Left ventricle myocardium inferior (tissue), 1 donor: Measurements from ENCODE around the gene SPTBN2. TPM values are rescaled to one million over a fixed set of nuclear protein-coding genes. Genes with fewer than 3 reads are reported as not detected.

Source experiments
- DNase-seq: peaks from one replicate; pipeline ENCODE4 v3.0.0-alpha.2; 2020
- H3K27ac ChIP-seq: fragments of 200-600 bp; replicated peaks from 2 replicates; pipeline ENCODE4 v1.8.0; 2021
- H3K27me3 ChIP-seq: fragments of 200-600 bp; 2 replicates; pipeline ENCODE4 v1.8.0; 2021; ENCODE audit warnings: low read depth
- H3K36me3 ChIP-seq: fragments of 200-600 bp; 2 replicates; pipeline ENCODE4 v1.8.0; 2021
- H3K4me1 ChIP-seq: fragments of 200-600 bp; 2 replicates; pipeline ENCODE4 v1.8.0; 2021
- H3K4me3 ChIP-seq: fragments of 200-600 bp; 2 replicates; pipeline ENCODE4 v1.8.0; 2021; ENCODE audit warnings: mild to moderate bottlenecking, moderate library complexity
- H3K9me3 ChIP-seq: fragments of 200-600 bp; replicated peaks from 2 replicates; pipeline ENCODE4 v1.8.0; 2021
- CTCF ChIP-seq: fragments of 200-600 bp; IDR thresholded peaks from 2 replicates; pipeline ENCODE4 v1.8.0; 2021; ENCODE audit warnings: antibody characterized with exemption, mild to moderate bottlenecking, borderline replicate concordance
- intact Hi-C: fragments of 100-400 bp; cut with micrococcal nuclease; formaldehyde crosslinking; loops from one replicate; pipeline ENCODE4 v1.11.0; 2022
- total RNA-seq: library from RNA; stranded (reverse); fragmentation: NEBNext Ultra II Directional; extraction: Animal tissue kit (Norgen Biotek cat#: 25700); gene quantifications from one replicate; pipeline ENCODE4 v1.2.1, GENCODE V29; 2021
- donor health status: DM: no; HTN: yes; CAD: no; lungs with severe emphysema.

Gene SPTBN2
- total RNA-seq, 1 donor from 2014 or later, result 0.77 TPM

- TF ChIP-seq CTCF, result no peak
- Histone ChIP-seq H3K9me3 (no peaks in the 10 kb centered on the region), H3K27me3 (peaks cover 51% of the 10 kb centered on the region), H3K27ac (no peak overlapping the region), H3K4me1 (no peaks in the 10 kb centered on the region), H3K36me3 (no peaks in the 10 kb centered on the region), H3K4me3 (no peak overlapping the region)
- DNase-seq, result no peak
- intact Hi-C loops, result loop anchor here (10.0 kb wide), 1 partner anchor 96 kb away; no protein-coding TSS in a partner anchor
These were observed 9.7 kb downstream of the SPTBN2 start for GRCh38 chr11:66719111-66719872.

GRCh38 chr11:66718320-66718971, 10.6 kb downstream of the SPTBN2 start:
- intact Hi-C loops, result loop anchor here (10.0 kb wide), 1 partner anchor 96 kb away; no protein-coding TSS in a partner anchor
- Histone ChIP-seq H3K36me3 (no peaks in the 10 kb centered on the region), H3K4me3 (no peak overlapping the region), H3K27me3 (peaks cover 47% of the 10 kb centered on the region), H3K27ac (no peak overlapping the region), H3K9me3 (no peaks in the 10 kb centered on the region), H3K4me1 (no peaks in the 10 kb centered on the region)
- no peak for TF ChIP-seq CTCF
- DNase-seq, result no peak

GRCh38 chr11:66717925-66718319, 11.1 kb downstream of the SPTBN2 start:
- peaks cover 47% of the 10 kb centered on the region for H3K27me3 ChIP-seq
- DNase-seq, result no peak
- H3K9me3 ChIP-seq, result no peaks in the 10 kb centered on the region
- H3K4me3 ChIP-seq, result no peak overlapping the region
- H3K36me3 ChIP-seq, result no peaks in the 10 kb centered on the region
- intact Hi-C loops, result loop anchor here (10.0 kb wide), 1 partner anchor 97 kb away; no protein-coding TSS in a partner anchor
- H3K4me1 ChIP-seq, result no peaks in the 10 kb centered on the region
- no peak overlapping the region for H3K27ac ChIP-seq
- no peak for TF ChIP-seq CTCF

- intact Hi-C loops, result loop anchor here (10.0 kb wide), 1 partner anchor 98 kb away; no protein-coding TSS in a partner anchor
- Histone ChIP-seq H3K36me3 (no peaks in the 10 kb centered on the region), H3K9me3 (no peaks in the 10 kb centered on the region), H3K27ac (no peak overlapping the region), H3K4me3 (no peak overlapping the region), H3K27me3 (peaks cover 46% of the 10 kb centered on the region), H3K4me1 (no peaks in the 10 kb centered on the region)
- no peak for DNase-seq
- TF ChIP-seq CTCF, result no peak
These were observed 12.0 kb downstream of the SPTBN2 start for GRCh38 chr11:66716996-66717395.

- DNase-seq, result no peak
- Histone ChIP-seq H3K36me3 (no peaks in the 10 kb centered on the region), H3K4me3 (no peak overlapping the region), H3K27me3 (peaks cover 34% of the 10 kb centered on the region), H3K9me3 (no peaks in the 10 kb centered on the region), H3K27ac (no peak overlapping the region), H3K4me1 (no peaks in the 10 kb centered on the region)
- no peak for TF ChIP-seq CTCF
- intact Hi-C loops, result loop anchor here (10.0 kb wide), 1 partner anchor 99 kb away; no protein-coding TSS in a partner anchor
These were observed 13.5 kb downstream of the SPTBN2 start for GRCh38 chr11:66715346-66716085.
